ENCODE results near the gene SCTR.

SCTR gene

GRCh38 chr2:119419065-119419464 lies 105.2 kb downstream of the SCTR start:
- TF ChIP-seq CTCF (IDR thresholded peaks at IDR 0.05; ENCODE audit: low read depth, low read length, missing control alignments), result no peak
- Histone ChIP-seq H3K27ac (no peak overlapping the region), H3K27me3 (replicated peaks) (peaks cover 2% of the 10 kb centered on the region), H3K4me3 (ENCODE audit: low read depth, low read length) (no peak overlapping the region), H3K36me3 (replicated peaks) (no peaks in the 10 kb centered on the region)
- no peak for DNase-seq
- in situ Hi-C loops (cut with HindIII; ENCODE audit: low pct_ligation_motif_present, low sequenced_read_pairs), result no loop called here

GRCh38 chr2:119417908-119418307 lies 106.4 kb downstream of the SCTR start:
- Histone ChIP-seq H3K36me3 (replicated peaks) (no peaks in the 10 kb centered on the region), H3K4me3 (ENCODE audit: low read depth, low read length) (no peak overlapping the region), H3K27ac (no peak overlapping the region), H3K27me3 (replicated peaks) (no peaks in the 10 kb centered on the region)
- in situ Hi-C loops (cut with HindIII; ENCODE audit: low pct_ligation_motif_present, low sequenced_read_pairs), result no loop called here
- no peak for TF ChIP-seq CTCF (IDR thresholded peaks at IDR 0.05; ENCODE audit: low read depth, low read length, missing control alignments)
- no peak for DNase-seq

- Histone ChIP-seq H3K27me3 (replicated peaks) (no peaks in the 10 kb centered on the region), H3K4me3 (ENCODE audit: low read depth, low read length) (no peak overlapping the region), H3K27ac (no peak overlapping the region), H3K36me3 (replicated peaks) (no peaks in the 10 kb centered on the region)
- no peak for DNase-seq
- in situ Hi-C loops (cut with HindIII; ENCODE audit: low pct_ligation_motif_present, low sequenced_read_pairs), result no loop called here
- no peak for TF ChIP-seq CTCF (IDR thresholded peaks at IDR 0.05; ENCODE audit: low read depth, low read length, missing control alignments)
These were observed 107.9 kb downstream of the SCTR start for GRCh38 chr2:119416299-119416923.

- H3K27ac ChIP-seq, result no peak overlapping the region
- in situ Hi-C loops (cut with HindIII; ENCODE audit: low pct_ligation_motif_present, low sequenced_read_pairs), result no loop called here
- H3K4me3 ChIP-seq (ENCODE audit: low read depth, low read length), result no peak overlapping the region
- no peak for TF ChIP-seq CTCF (IDR thresholded peaks at IDR 0.05; ENCODE audit: low read depth, low read length, missing control alignments)
- DNase-seq, result no peak
- H3K27me3 ChIP-seq (replicated peaks), result no peaks in the 10 kb centered on the region
- no peaks in the 10 kb centered on the region for H3K36me3 ChIP-seq (replicated peaks)
These were observed 108.7 kb downstream of the SCTR start for GRCh38 chr2:119415630-119416029.

GRCh38 chr2:119414894-119415293 lies 109.4 kb downstream of the SCTR start:
- in situ Hi-C loops (cut with HindIII; ENCODE audit: low pct_ligation_motif_present, low sequenced_read_pairs), result no loop called here
- no peak for TF ChIP-seq CTCF (IDR thresholded peaks at IDR 0.05; ENCODE audit: low read depth, low read length, missing control alignments)

GRCh38 chr2:119409506-119409905 lies 114.8 kb downstream of the SCTR start:
- Histone ChIP-seq H3K27me3 (replicated peaks) (no peaks in the 10 kb centered on the region), H3K4me3 (ENCODE audit: low read depth, low read length) (no peak overlapping the region), H3K27ac (no peak overlapping the region), H3K36me3 (replicated peaks) (no peaks in the 10 kb centered on the region)
- DNase-seq, result no peak
- in situ Hi-C loops (cut with HindIII; ENCODE audit: low pct_ligation_motif_present, low sequenced_read_pairs), result loop anchor here (10.0 kb wide), 1 partner anchor 65 kb away; no protein-coding TSS in a partner anchor
- TF ChIP-seq CTCF (IDR thresholded peaks at IDR 0.05; ENCODE audit: low read depth, low read length, missing control alignments), result no peak

More at GRCh38 chr2:119414894-119415293, 109.4 kb downstream of the SCTR start:
- Histone ChIP-seq H3K4me3 (ENCODE audit: low read depth, low read length) (no peak overlapping the region), H3K36me3 (replicated peaks) (no peaks in the 10 kb centered on the region), H3K27me3 (replicated peaks) (no peaks in the 10 kb centered on the region), H3K27ac (no peak overlapping the region)
- no peak for DNase-seq
